WTC11 (cell line): ENCODE measurements around the gene WNK1. TPM values are rescaled to one million over a fixed set of nuclear protein-coding genes. Genes with fewer than 3 reads are reported as not detected.
"Not testable (repeated sequence)": the region's sequence is repeated elsewhere in the genome, so short reads cannot be mapped to it uniquely, and the experiment has no call there.

ENCODE experiments used
- ATAC-seq: fragments of 200-7000 bp; cut with Tn5 transposase; 2 replicates; pipeline ENCODE4 v1.10.0; 2021; ENCODE audit warnings: mild to moderate bottlenecking, moderate library complexity
- CTCF ChIA-PET: fragments of 300-600 bp; sonication (Branson Sonifier 250); formaldehyde crosslinking; loops from one replicate; lab custom pipeline; 2021; ENCODE audit warnings: antibody characterized with exemption; lab: Charles Lee
- POLR2A ChIA-PET: fragments of 350-600 bp; sonication (Branson Sonifier 250); formaldehyde crosslinking; loops from one replicate; lab custom pipeline; 2021; ENCODE audit warnings: antibody characterized with exemption; lab: Charles Lee
- DNase-seq: peaks from one replicate; pipeline ENCODE4 v3.0.0; 2021; ENCODE audit warnings: low spot score
- H3K27ac Mint-ChIP-seq: 2 replicates; pipeline ENCODE4 v1.8.0; 2021; ENCODE audit warnings: mixed read lengths
- H3K27me3 Mint-ChIP-seq: 2 replicates; pipeline ENCODE4 v1.8.0; 2021; ENCODE audit warnings: low read depth, mild to moderate bottlenecking, moderate library complexity, mixed read lengths
- H3K36me3 Mint-ChIP-seq: 2 replicates; pipeline ENCODE4 v1.8.0; 2021; ENCODE audit warnings: mixed read lengths
- H3K4me1 Mint-ChIP-seq: 2 replicates; pipeline ENCODE4 v1.8.0; 2022; ENCODE audit warnings: mixed read lengths
- H3K4me3 Mint-ChIP-seq: 2 replicates; pipeline ENCODE4 v1.8.0; 2021; ENCODE audit warnings: mild to moderate bottlenecking, moderate library complexity, mixed read lengths
- H3K9me3 Mint-ChIP-seq: 2 replicates; pipeline ENCODE4 v1.8.0; 2021; ENCODE audit warnings: mixed read lengths
- ATF1 ChIP-seq: sonication (generic); formaldehyde crosslinking; IDR thresholded peaks from 2 replicates; pipeline ENCODE4 v1.8.1; 2023; ENCODE audit warnings: mild to moderate bottlenecking, moderate library complexity, missing genetic modification reagents
- CBFB ChIP-seq: sonication (generic); formaldehyde crosslinking; IDR thresholded peaks from 2 replicates; pipeline ENCODE4 v1.8.1; 2022; ENCODE audit warnings: mild to moderate bottlenecking, low read depth, missing genetic modification reagents
- CDX4 ChIP-seq: fragments of 250-450 bp; sonication (Bioruptor Pico); IDR thresholded peaks from 2 replicates; pipeline ENCODE4 v1.9.0; 2021; ENCODE audit warnings: moderate library complexity, mild to moderate bottlenecking, inconsistent platforms, borderline replicate concordance
- CTCF ChIP-seq: fragments of 200-600 bp; IDR thresholded peaks from 2 replicates; pipeline ENCODE4 v1.8.0; 2022; ENCODE audit warnings: antibody characterized with exemption
- MLX ChIP-seq: sonication (generic); formaldehyde crosslinking; IDR thresholded peaks from 2 replicates; pipeline ENCODE4 v1.8.1; 2023; ENCODE audit warnings: mild to moderate bottlenecking, missing genetic modification reagents, moderate library complexity
- NFE2L1 ChIP-seq: sonication (generic); formaldehyde crosslinking; IDR thresholded peaks from 2 replicates; pipeline ENCODE4 v1.8.1; 2023; ENCODE audit warnings: missing genetic modification reagents
- PRRX2 ChIP-seq: fragments of 250-450 bp; sonication (Bioruptor Pico); IDR thresholded peaks from 2 replicates; pipeline ENCODE4 v1.8.0; 2021; ENCODE audit warnings: mild to moderate bottlenecking
- RORB ChIP-seq: fragments of 250-450 bp; sonication (Bioruptor Pico); IDR thresholded peaks from 2 replicates; pipeline ENCODE4 v1.9.0; 2021; ENCODE audit warnings: mild to moderate bottlenecking
- SMAD4 ChIP-seq: sonication (generic); formaldehyde crosslinking; IDR thresholded peaks from 2 replicates; pipeline ENCODE4 v1.8.0; 2022; ENCODE audit warnings: mild to moderate bottlenecking, missing genetic modification reagents
- TCF7 ChIP-seq: sonication (generic); formaldehyde crosslinking; IDR thresholded peaks from 2 replicates; pipeline ENCODE4 v1.8.0; 2022; ENCODE audit warnings: mild to moderate bottlenecking, low read depth, missing genetic modification reagents, moderate library complexity
- ZNF423 ChIP-seq: fragments of 250-450 bp; sonication (Bioruptor Pico); IDR thresholded peaks from 2 replicates; pipeline ENCODE4 v2.1.2; 2022; ENCODE audit warnings: mild to moderate bottlenecking, moderate library complexity
- ZNF532 ChIP-seq: fragments of 250-450 bp; sonication (Bioruptor Pico); IDR thresholded peaks from 2 replicates; pipeline ENCODE4 v1.9.0; 2021; ENCODE audit warnings: mild to moderate bottlenecking, borderline replicate concordance
- total RNA-seq: library from RNA; stranded (reverse); gene quantifications from 3 replicates; pipeline ENCODE4 v1.2.3, GENCODE V29; 2021
- TF ChIP-seq, protein P1 (sequence below): sonication (generic); formaldehyde crosslinking; IDR thresholded peaks from 2 replicates; pipeline ENCODE4 v1.8.0; 2022; ENCODE audit warnings: mild to moderate bottlenecking, missing genetic modification reagents
- TF ChIP-seq, protein P2 (sequence below): sonication (generic); formaldehyde crosslinking; IDR thresholded peaks from 2 replicates; pipeline ENCODE4 v1.8.1; 2023; ENCODE audit warnings: mild to moderate bottlenecking, missing genetic modification reagents

Gene WNK1
- total RNA-seq, 1 experiment from 2014 or later = 118 TPM

DNA sequence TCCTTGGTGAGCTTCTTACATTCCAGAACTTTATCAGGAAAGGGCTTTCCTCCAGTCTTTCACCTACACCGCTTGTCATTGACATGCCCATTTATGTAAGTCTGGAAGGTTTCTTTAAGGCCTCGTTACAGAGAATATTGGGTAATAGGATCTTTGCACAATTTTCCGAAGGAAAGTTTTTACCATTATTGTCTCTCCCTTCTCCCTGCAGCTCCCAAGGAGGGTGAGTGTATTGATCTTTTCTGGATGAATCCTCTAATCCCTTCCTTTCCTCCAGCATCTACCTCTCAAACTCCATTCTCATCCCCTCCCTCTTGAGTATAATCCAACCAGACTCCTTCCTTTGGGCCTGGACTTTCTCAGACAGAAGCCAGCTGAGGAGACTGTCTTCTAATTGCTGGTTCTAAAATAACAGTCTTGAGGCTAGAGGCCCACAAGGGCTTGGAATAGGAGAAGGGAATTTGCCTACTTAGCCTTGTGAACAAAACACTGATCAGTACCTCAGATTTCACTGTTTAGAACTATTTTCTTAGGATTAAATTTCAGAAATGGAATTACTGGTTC lies 21.8 kb downstream of the WNK1 start (continued):
- TF ChIP-seq CTCF = no peak
- TF ChIP-seq SMAD4 = no peak
- no peak for TF ChIP-seq CDX4
- no peak for TF ChIP-seq MLX (CRISPR knock-in tag)

- POLR2A ChIA-PET, H3K9me3 Mint-ChIP-seq, H3K4me3 Mint-ChIP-seq, H3K36me3 Mint-ChIP-seq, DNase-seq, H3K27me3 Mint-ChIP-seq, ATAC-seq: not testable (repeated sequence)
- Mint-ChIP-seq H3K27ac (peak overlapping the region; percentile 58; the same call in 1 of the 2 replicates), H3K4me1 (peaks cover 32% of the 10 kb centered on the region)
- CTCF ChIA-PET = interaction anchor here (0.9 to 1.6 kb wide), 4 partner anchors 38 to 200 kb away, joined by 3 to 6 read pairs (median 3); no protein-coding TSS in a partner anchor
Measured at GRCh38 chr12:775973-776771, 23.8 kb downstream of the WNK1 start.

GRCh38 chr12:776772-777373 lies 24.5 kb downstream of the WNK1 start:
- DNase-seq, H3K27ac Mint-ChIP-seq, H3K36me3 Mint-ChIP-seq, H3K9me3 Mint-ChIP-seq, H3K4me3 Mint-ChIP-seq, POLR2A ChIA-PET, H3K27me3 Mint-ChIP-seq, ATAC-seq: not testable (repeated sequence)
- H3K4me1 Mint-ChIP-seq = peaks cover 32% of the 10 kb centered on the region
- CTCF ChIA-PET = interaction anchor here (1.0 to 1.4 kb wide), 2 partner anchors 22 to 163 kb away, joined by 3 read pairs; no protein-coding TSS in a partner anchor

GRCh38 chr12:777550-778047 lies 25.2 kb downstream of the WNK1 start:
- ChIA-PET POLR2A (interaction anchor here (0.7 kb wide), 1 partner anchor 134 kb away, joined by 3 read pairs; no protein-coding TSS in a partner anchor), CTCF (interaction anchor here (0.7 to 1.4 kb wide), 3 partner anchors 23 to 163 kb away, joined by 3 read pairs; partner anchors contain the start of gene WNK1)
- no peaks in the 10 kb centered on the region for H3K27me3 Mint-ChIP-seq
- ATAC-seq = no peak
- DNase-seq = no peak
- H3K27ac Mint-ChIP-seq = no peak overlapping the region
- H3K9me3 Mint-ChIP-seq = no peaks in the 10 kb centered on the region
- H3K4me1 Mint-ChIP-seq = peaks cover 32% of the 10 kb centered on the region
- no peaks in the 10 kb centered on the region for H3K36me3 Mint-ChIP-seq
- H3K4me3 Mint-ChIP-seq = no peak overlapping the region
- TF ChIP-seq RORB (CRISPR knock-in tag) = no peak
- TF ChIP-seq, protein P1, sequence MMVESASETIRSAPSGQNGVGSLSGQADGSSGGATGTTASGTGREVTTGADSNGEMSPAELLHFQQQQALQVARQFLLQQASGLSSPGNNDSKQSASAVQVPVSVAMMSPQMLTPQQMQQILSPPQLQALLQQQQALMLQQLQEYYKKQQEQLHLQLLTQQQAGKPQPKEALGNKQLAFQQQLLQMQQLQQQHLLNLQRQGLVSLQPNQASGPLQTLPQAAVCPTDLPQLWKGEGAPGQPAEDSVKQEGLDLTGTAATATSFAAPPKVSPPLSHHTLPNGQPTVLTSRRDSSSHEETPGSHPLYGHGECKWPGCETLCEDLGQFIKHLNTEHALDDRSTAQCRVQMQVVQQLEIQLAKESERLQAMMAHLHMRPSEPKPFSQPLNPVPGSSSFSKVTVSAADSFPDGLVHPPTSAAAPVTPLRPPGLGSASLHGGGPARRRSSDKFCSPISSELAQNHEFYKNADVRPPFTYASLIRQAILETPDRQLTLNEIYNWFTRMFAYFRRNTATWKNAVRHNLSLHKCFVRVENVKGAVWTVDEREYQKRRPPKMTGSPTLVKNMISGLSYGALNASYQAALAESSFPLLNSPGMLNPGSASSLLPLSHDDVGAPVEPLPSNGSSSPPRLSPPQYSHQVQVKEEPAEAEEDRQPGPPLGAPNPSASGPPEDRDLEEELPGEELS = no peak
- TF ChIP-seq, protein P2, sequence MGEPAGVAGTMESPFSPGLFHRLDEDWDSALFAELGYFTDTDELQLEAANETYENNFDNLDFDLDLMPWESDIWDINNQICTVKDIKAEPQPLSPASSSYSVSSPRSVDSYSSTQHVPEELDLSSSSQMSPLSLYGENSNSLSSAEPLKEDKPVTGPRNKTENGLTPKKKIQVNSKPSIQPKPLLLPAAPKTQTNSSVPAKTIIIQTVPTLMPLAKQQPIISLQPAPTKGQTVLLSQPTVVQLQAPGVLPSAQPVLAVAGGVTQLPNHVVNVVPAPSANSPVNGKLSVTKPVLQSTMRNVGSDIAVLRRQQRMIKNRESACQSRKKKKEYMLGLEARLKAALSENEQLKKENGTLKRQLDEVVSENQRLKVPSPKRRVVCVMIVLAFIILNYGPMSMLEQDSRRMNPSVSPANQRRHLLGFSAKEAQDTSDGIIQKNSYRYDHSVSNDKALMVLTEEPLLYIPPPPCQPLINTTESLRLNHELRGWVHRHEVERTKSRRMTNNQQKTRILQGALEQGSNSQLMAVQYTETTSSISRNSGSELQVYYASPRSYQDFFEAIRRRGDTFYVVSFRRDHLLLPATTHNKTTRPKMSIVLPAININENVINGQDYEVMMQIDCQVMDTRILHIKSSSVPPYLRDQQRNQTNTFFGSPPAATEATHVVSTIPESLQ (CRISPR knock-in tag) = no peak
- no peak for TF ChIP-seq CBFB
- TF ChIP-seq ZNF532 = no peak
- TF ChIP-seq NFE2L1 = no peak
- no peak for TF ChIP-seq TCF7 (CRISPR knock-in tag)
- TF ChIP-seq PRRX2 = no peak
- TF ChIP-seq ATF1 (CRISPR knock-in tag) = no peak
- no peak for TF ChIP-seq ZNF423
